ENCODE results near the gene CEACAM1. TPM values are rescaled to one million over a fixed set of nuclear protein-coding genes. Genes with fewer than 3 reads are reported as not detected.
"Not testable (repeated sequence)": the region's sequence is repeated elsewhere in the genome, so short reads cannot be mapped to it uniquely, and the experiment has no call there.

CEACAM1 gene
- total and polyA plus RNA-seq, 4 experiments from 2014 or later, result 1.3 to 5.5 (median 1.7) TPM

- H3K36me3 Mint-ChIP-seq, result no peaks in the 10 kb centered on the region
- ChIA-PET POLR2A (ENCODE audit: partially characterized antibody) (no interaction called here), CTCF (ENCODE audit: partially characterized antibody) (interaction anchor here (3.9 kb wide), 1 partner anchor 83 kb away, joined by 12 read pairs; no protein-coding TSS in a partner anchor)
- H3K9me3 ChIP-seq (ENCODE audit: control insufficient read depth in 1 of 2, low read length in 2 of 2), result no peaks in the 10 kb centered on the region
- peaks cover 2% of the 10 kb centered on the region for H3K4me1 ChIP-seq (ENCODE audit: insufficient read depth, low read length)
- intact Hi-C loops (cut with micrococcal nuclease), result no loop called here
- H3K4me1 Mint-ChIP-seq, result peaks cover under 1 to 6% (median 2%) of the 10 kb centered on the region in 4 donors
- DNase-seq, result no peak
- no peak overlapping the region for H3K27ac ChIP-seq (ENCODE audit: low read depth, low read length)
- no peak overlapping the region for H3K27ac Mint-ChIP-seq
- H3K4me3 Mint-ChIP-seq, result no peak overlapping the region
- no peaks in the 10 kb centered on the region for H3K27me3 Mint-ChIP-seq
- H3K36me3 ChIP-seq (ENCODE audit: insufficient read depth, low read length), result no peaks in the 10 kb centered on the region
- H3K4me3 ChIP-seq (ENCODE audit: low read length in 2 of 2), result no peak overlapping the region
- H3K9me3 Mint-ChIP-seq, result no peaks in the 10 kb centered on the region
- H3K27me3 ChIP-seq (ENCODE audit: insufficient read depth, low read length), result no peaks in the 10 kb centered on the region
Observed at GRCh38 chr19:42534391-42534790, 6.1 kb upstream of the CEACAM1 start.

DNA sequence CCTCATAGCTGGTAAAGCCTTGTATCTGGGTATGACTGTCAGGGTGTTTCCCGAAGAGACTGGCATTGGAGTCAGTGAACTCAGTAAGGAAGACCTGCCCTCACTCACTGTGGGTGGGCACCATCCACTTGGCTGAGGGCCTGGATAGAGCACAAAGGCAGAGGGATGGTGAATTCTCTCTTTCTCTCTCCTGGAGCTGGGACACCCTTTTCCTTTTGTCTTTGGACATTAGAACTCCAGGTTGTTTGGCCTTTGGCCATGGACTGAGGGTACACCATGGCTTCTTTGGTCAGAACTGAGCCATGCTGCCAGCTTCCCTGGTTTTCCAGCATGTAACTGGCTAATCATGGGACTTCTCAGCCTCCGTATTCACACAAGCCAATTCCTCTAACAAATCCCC is 4.6 kb upstream of the CEACAM1 start:
- H3K4me3 Mint-ChIP-seq, result no peak overlapping the region
- H3K27ac Mint-ChIP-seq, result no peak overlapping the region
- intact Hi-C loops (cut with micrococcal nuclease), result no loop called here
- ChIA-PET CTCF (ENCODE audit: partially characterized antibody) (interaction anchor here (1.3 kb wide), 1 partner anchor 82 kb away, joined by 5 read pairs; no protein-coding TSS in a partner anchor), POLR2A (ENCODE audit: partially characterized antibody) (no interaction called here)
- no peaks in the 10 kb centered on the region for H3K9me3 Mint-ChIP-seq
- H3K27ac ChIP-seq (ENCODE audit: low read depth, low read length), result no peak overlapping the region
- H3K27me3 Mint-ChIP-seq, result no peaks in the 10 kb centered on the region
- no peak overlapping the region for H3K4me3 ChIP-seq (ENCODE audit: low read length in 2 of 2)
- H3K9me3 ChIP-seq (ENCODE audit: control insufficient read depth in 1 of 2, low read length in 2 of 2), result no peaks in the 10 kb centered on the region
- no peaks in the 10 kb centered on the region for H3K36me3 Mint-ChIP-seq
- H3K4me1 Mint-ChIP-seq, result peaks cover 15 to 21% (median 17%) of the 10 kb centered on the region in 4 donors
- H3K27me3 ChIP-seq (ENCODE audit: insufficient read depth, low read length), result no peaks in the 10 kb centered on the region
- DNase-seq, result no peak
- H3K4me1 ChIP-seq (ENCODE audit: insufficient read depth, low read length), result peaks cover 17% of the 10 kb centered on the region
- no peaks in the 10 kb centered on the region for H3K36me3 ChIP-seq (ENCODE audit: insufficient read depth, low read length)

GRCh38 chr19:42531313-42531712 is 3.0 kb upstream of the CEACAM1 start:
- Histone ChIP-seq H3K4me1 (ENCODE audit: insufficient read depth, low read length) (peaks cover 32% of the 10 kb centered on the region), H3K4me3 (ENCODE audit: low read length in 2 of 2) (no peak overlapping the region), H3K9me3 (ENCODE audit: control insufficient read depth in 1 of 2, low read length in 2 of 2) (no peaks in the 10 kb centered on the region), H3K27me3 (ENCODE audit: insufficient read depth, low read length) (no peaks in the 10 kb centered on the region), H3K36me3 (ENCODE audit: insufficient read depth, low read length) (no peaks in the 10 kb centered on the region), H3K27ac (ENCODE audit: low read depth, low read length) (no peak overlapping the region)
- no peaks in the 10 kb centered on the region for H3K9me3 Mint-ChIP-seq
- ChIA-PET CTCF (ENCODE audit: partially characterized antibody) (interaction anchor here (0.9 to 7.4 kb wide), 8 partner anchors 9 to 114 kb away, joined by 3 to 167 read pairs (median 18); partner anchors contain the start of gene CXCL17), POLR2A (ENCODE audit: partially characterized antibody) (no interaction called here)
- no peaks in the 10 kb centered on the region for H3K27me3 Mint-ChIP-seq
- H3K36me3 Mint-ChIP-seq, result no peaks in the 10 kb centered on the region
- no peak overlapping the region for H3K27ac Mint-ChIP-seq
- peaks cover 20 to 33% (median 28%) of the 10 kb centered on the region in 4 donors for H3K4me1 Mint-ChIP-seq
- intact Hi-C loops (cut with micrococcal nuclease), result no loop called here
- DNase-seq, result no peak
- H3K4me3 Mint-ChIP-seq, result no peak overlapping the region

- intact Hi-C loops (cut with micrococcal nuclease), result loop anchor here (1.0 kb wide), 1 partner anchor 79 kb away; no protein-coding TSS in a partner anchor
- H3K4me1 Mint-ChIP-seq, result peaks cover 23 to 40% (median 33%) of the 10 kb centered on the region in 4 donors
- H3K27ac Mint-ChIP-seq, result peak overlapping the region; percentile 75 to 96 (median 88)
- ChIA-PET POLR2A (ENCODE audit: partially characterized antibody) (interaction anchor here (0.7 to 2.3 kb wide), 5 partner anchors 79 to 786 kb away, joined by 3 to 30 read pairs (median 8); no protein-coding TSS in a partner anchor), CTCF (ENCODE audit: partially characterized antibody) (interaction anchor here (1.1 to 7.4 kb wide), 13 partner anchors 8 to 128 kb away, joined by 3 to 167 read pairs (median 9); partner anchors contain the start of gene CXCL17)
- H3K36me3 ChIP-seq (ENCODE audit: insufficient read depth, low read length), result no peaks in the 10 kb centered on the region
- no peaks in the 10 kb centered on the region for H3K9me3 ChIP-seq (ENCODE audit: control insufficient read depth in 1 of 2, low read length in 2 of 2)
- H3K36me3 Mint-ChIP-seq, result peaks cover 5 to 6% of the 10 kb centered on the region in 2 donors
- no peaks in the 10 kb centered on the region for H3K27me3 Mint-ChIP-seq
- no peaks in the 10 kb centered on the region for H3K27me3 ChIP-seq (ENCODE audit: insufficient read depth, low read length)
- peak overlapping the region; percentile 48 to 63 for H3K4me3 ChIP-seq (ENCODE audit: low read length in 2 of 2)
- H3K9me3 Mint-ChIP-seq, result no peaks in the 10 kb centered on the region
- DNase-seq, result peak; percentile 64 to 72 (median 68)
- H3K4me3 Mint-ChIP-seq, result peak overlapping the region; percentile 81 to 94 (median 88)
- peaks cover 35% of the 10 kb centered on the region for H3K4me1 ChIP-seq (ENCODE audit: insufficient read depth, low read length)
- peak overlapping the region; percentile 47 for H3K27ac ChIP-seq (ENCODE audit: low read depth, low read length)
Observed at GRCh38 chr19:42529248-42529764, 1.0 kb upstream of the CEACAM1 start.

DNA sequence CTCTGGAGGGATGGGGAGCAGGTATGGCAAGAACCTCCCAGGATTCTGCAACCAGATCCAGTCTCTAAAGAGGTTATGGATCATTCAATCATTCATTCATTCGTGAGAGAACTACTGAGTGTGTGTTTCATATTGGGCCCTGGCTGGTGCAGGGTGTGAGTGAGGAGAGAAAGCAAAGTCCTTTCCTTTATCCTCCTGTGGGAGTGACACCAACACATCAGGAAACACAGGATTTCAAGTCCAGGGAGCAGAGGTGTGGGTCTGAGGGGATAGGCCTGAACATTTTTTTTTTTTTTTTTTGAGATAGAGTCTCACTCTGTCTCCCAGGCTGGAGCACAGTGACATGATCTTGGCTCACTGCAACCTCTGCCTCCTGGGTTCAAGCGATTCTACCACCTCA is 3.3 kb downstream of the CEACAM1 start:
- H3K27ac Mint-ChIP-seq, result peak overlapping the region in 4 of 7 donors; percentile 7 to 61 (median 24)
- peaks cover 14 to 22% of the 10 kb centered on the region in 2 donors for H3K36me3 Mint-ChIP-seq
- Histone ChIP-seq H3K27me3 (ENCODE audit: insufficient read depth, low read length) (no peaks in the 10 kb centered on the region), H3K4me1 (ENCODE audit: insufficient read depth, low read length) (peaks cover 35% of the 10 kb centered on the region), H3K27ac (ENCODE audit: low read depth, low read length) (no peak overlapping the region), H3K36me3 (ENCODE audit: insufficient read depth, low read length) (peaks cover 4% of the 10 kb centered on the region), H3K4me3 (ENCODE audit: low read length in 2 of 2) (no peak overlapping the region), H3K9me3 (ENCODE audit: control insufficient read depth in 1 of 2, low read length in 2 of 2) (no peaks in the 10 kb centered on the region)
- POLR2A ChIA-PET (ENCODE audit: partially characterized antibody), result no interaction called here
- no peaks in the 10 kb centered on the region for H3K27me3 Mint-ChIP-seq
- DNase-seq, result no peak
- intact Hi-C loops (cut with micrococcal nuclease), result no loop called here
- no peaks in the 10 kb centered on the region for H3K9me3 Mint-ChIP-seq
- peak overlapping the region in 3 of 8 donors; percentile 4 to 15 (median 14) for H3K4me3 Mint-ChIP-seq
- CTCF ChIA-PET (ENCODE audit: partially characterized antibody), result interaction anchor here (7.4 kb wide), 1 partner anchor 72 kb away, joined by 167 read pairs; no protein-coding TSS in a partner anchor
- peaks cover 23 to 50% (median 35%) of the 10 kb centered on the region in 4 donors for H3K4me1 Mint-ChIP-seq

DNA sequence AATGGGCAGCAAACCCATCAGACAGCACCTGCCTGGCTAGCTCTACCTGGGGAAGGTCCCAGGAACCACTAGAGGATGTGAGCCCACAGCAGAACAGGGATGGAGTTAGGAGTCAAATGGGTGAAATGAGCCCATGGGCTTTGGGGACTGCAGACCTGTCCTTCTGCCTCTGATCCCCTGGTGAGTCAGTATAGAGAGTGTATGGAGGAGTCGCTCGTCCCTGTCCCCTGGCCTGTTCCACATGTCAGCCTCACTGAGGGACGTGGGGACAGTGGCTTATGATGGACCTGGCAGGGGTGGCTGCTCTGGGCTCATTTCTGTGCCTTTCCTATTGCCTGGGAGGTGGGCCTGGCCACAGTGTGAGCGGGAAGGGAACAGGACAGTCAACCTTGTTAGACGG is 4.0 kb downstream of the CEACAM1 start:
- Mint-ChIP-seq H3K4me3 (peak overlapping the region in 5 of 8 donors; percentile 10 to 57 (median 25)), H3K4me1 (peaks cover 21 to 43% (median 32%) of the 10 kb centered on the region in 4 donors)

GRCh38 chr19:42522262-42522661 is 6.0 kb downstream of the CEACAM1 start:
- intact Hi-C loops (cut with micrococcal nuclease); H3K27ac Mint-ChIP-seq; H3K9me3 Mint-ChIP-seq; DNase-seq; H3K4me3 Mint-ChIP-seq; H3K27ac ChIP-seq (ENCODE audit: low read depth, low read length); H3K27me3 Mint-ChIP-seq; H3K36me3 ChIP-seq (ENCODE audit: insufficient read depth, low read length); POLR2A ChIA-PET (ENCODE audit: partially characterized antibody); H3K9me3 ChIP-seq (ENCODE audit: control insufficient read depth in 1 of 2, low read length in 2 of 2); H3K27me3 ChIP-seq (ENCODE audit: insufficient read depth, low read length); H3K4me3 ChIP-seq (ENCODE audit: low read length in 2 of 2): not testable (repeated sequence)
- H3K4me1 ChIP-seq (ENCODE audit: insufficient read depth, low read length), result peaks cover 11% of the 10 kb centered on the region
- peaks cover 3 to 23% (median 12%) of the 10 kb centered on the region in 4 donors for H3K4me1 Mint-ChIP-seq
- peaks cover 25 to 34% of the 10 kb centered on the region in 2 donors for H3K36me3 Mint-ChIP-seq
- CTCF ChIA-PET (ENCODE audit: partially characterized antibody), result interaction anchor here (1.5 kb wide), 1 partner anchor 72 kb away, joined by 4 read pairs; no protein-coding TSS in a partner anchor

More for the DNA sequence above, 4.0 kb downstream of the CEACAM1 start:
- ChIA-PET POLR2A (ENCODE audit: partially characterized antibody) (no interaction called here), CTCF (ENCODE audit: partially characterized antibody) (interaction anchor here (1.2 kb wide), 1 partner anchor 74 kb away, joined by 3 read pairs; no protein-coding TSS in a partner anchor)
- H3K27ac ChIP-seq (ENCODE audit: low read depth, low read length), result no peak overlapping the region
- intact Hi-C loops (cut with micrococcal nuclease), result no loop called here
- H3K27ac Mint-ChIP-seq, result peak overlapping the region in 4 of 7 donors; percentile 10 to 88 (median 56)
- H3K9me3 ChIP-seq (ENCODE audit: control insufficient read depth in 1 of 2, low read length in 2 of 2), result no peaks in the 10 kb centered on the region
- no peak for DNase-seq
- H3K36me3 Mint-ChIP-seq, result peaks cover 15 to 24% of the 10 kb centered on the region in 2 donors
- H3K27me3 Mint-ChIP-seq, result no peaks in the 10 kb centered on the region
- no peak overlapping the region for H3K4me3 ChIP-seq (ENCODE audit: low read length in 2 of 2)
- no peaks in the 10 kb centered on the region for H3K27me3 ChIP-seq (ENCODE audit: insufficient read depth, low read length)
- H3K36me3 ChIP-seq (ENCODE audit: insufficient read depth, low read length), result peaks cover 4% of the 10 kb centered on the region
- H3K9me3 Mint-ChIP-seq, result no peaks in the 10 kb centered on the region
- peaks cover 31% of the 10 kb centered on the region for H3K4me1 ChIP-seq (ENCODE audit: insufficient read depth, low read length)

Data from CD4-positive, alpha-beta memory T cell (primary cell).